GM19099 (cell line): ENCODE measurements around the gene MMP24.

Experiments
- POLR2A ChIP-seq: IDR thresholded peaks from 3 replicates; pipeline ENCODE4 v1.6.1; 2011; ENCODE audit warnings: low read depth; ENCODE audit not compliant: insufficient read length; ENCODE audit errors: extremely low read depth

Gene MMP24

GRCh38 chr20:35226126-35226883 lies at the start of gene MMP24:
TSS of gene MMP24 (plus strand) at chr20:35226690. CDS start at chr20:35226739, 49 bp downstream.
- TF ChIP-seq POLR2A, result no peak

- no peak for TF ChIP-seq POLR2A
Measured at GRCh38 chr20:35179292-35180212, 46.9 kb upstream of the MMP24 start.

- TF ChIP-seq POLR2A, result no peak
Measured at GRCh38 chr20:35180266-35180665, 46.2 kb upstream of the MMP24 start.

- TF ChIP-seq POLR2A, result no peak
Measured at GRCh38 chr20:35181731-35182130, 44.8 kb upstream of the MMP24 start.

GRCh38 chr20:35187584-35188190 lies 38.8 kb upstream of the MMP24 start:
- no peak for TF ChIP-seq POLR2A

- no peak for TF ChIP-seq POLR2A
Measured at GRCh38 chr20:35190556-35190955, 35.9 kb upstream of the MMP24 start.

- TF ChIP-seq POLR2A, result no peak
Measured at GRCh38 chr20:35191419-35192117, 34.9 kb upstream of the MMP24 start.

- no peak for TF ChIP-seq POLR2A
Measured at GRCh38 chr20:35192118-35192872, 34.2 kb upstream of the MMP24 start.

GRCh38 chr20:35196313-35196712 lies 30.2 kb upstream of the MMP24 start:
- no peak for TF ChIP-seq POLR2A

GRCh38 chr20:35199740-35200139 lies 26.8 kb upstream of the MMP24 start:
- no peak for TF ChIP-seq POLR2A

GRCh38 chr20:35200267-35200666 lies 26.2 kb upstream of the MMP24 start:
- TF ChIP-seq POLR2A, result no peak

GRCh38 chr20:35206802-35207201 lies 19.7 kb upstream of the MMP24 start:
- no peak for TF ChIP-seq POLR2A

- no peak for TF ChIP-seq POLR2A
Measured at GRCh38 chr20:35207950-35208611, 18.4 kb upstream of the MMP24 start.
